HT1080 (cell line): Measurements from ENCODE around the gene LRRC37A3. TPM values are rescaled to one million over a fixed set of nuclear protein-coding genes. Genes with fewer than 3 reads are reported as not detected.
A peak's percentile ranks its signal among the peaks of the same experiment; 100 is the strongest.
"Not testable (repeated sequence)": the region's sequence is repeated elsewhere in the genome, so short reads cannot be mapped to it uniquely, and the experiment has no call there.

Experiments
- DNase-seq: peaks from one replicate; pipeline ENCODE4 v3.0.0-alpha.2; 2015; ENCODE audit warnings: low read depth
- polyA plus RNA-seq, 2 experiments: library from polyadenylated mRNA; depleted of rRNA; stranded (reverse); fragments of >200 nt; gene quantifications; 2 replicates each; pipeline ENCODE4 v1.2.3, GENCODE V29; 2015
- total RNA-seq: library from RNA; depleted of rRNA; stranded (reverse); fragments of >200 nt; shearing (Covaris generic); gene quantifications from 2 replicates; pipeline ENCODE4 v1.2.3, GENCODE V29; 2014; rRNA removed

The LRRC37A3 gene
- 1.3 and 2.0 TPM in 2 replicates for total RNA-seq
- 0.15 and 0.46 TPM in 2 replicates for polyA plus RNA-seq (2015; cell fraction: cytosol; rRNA removed)
- polyA plus RNA-seq (2015; cell fraction: nucleus; rRNA removed), result 2.3 and 4.8 TPM in 2 replicates

DNA sequence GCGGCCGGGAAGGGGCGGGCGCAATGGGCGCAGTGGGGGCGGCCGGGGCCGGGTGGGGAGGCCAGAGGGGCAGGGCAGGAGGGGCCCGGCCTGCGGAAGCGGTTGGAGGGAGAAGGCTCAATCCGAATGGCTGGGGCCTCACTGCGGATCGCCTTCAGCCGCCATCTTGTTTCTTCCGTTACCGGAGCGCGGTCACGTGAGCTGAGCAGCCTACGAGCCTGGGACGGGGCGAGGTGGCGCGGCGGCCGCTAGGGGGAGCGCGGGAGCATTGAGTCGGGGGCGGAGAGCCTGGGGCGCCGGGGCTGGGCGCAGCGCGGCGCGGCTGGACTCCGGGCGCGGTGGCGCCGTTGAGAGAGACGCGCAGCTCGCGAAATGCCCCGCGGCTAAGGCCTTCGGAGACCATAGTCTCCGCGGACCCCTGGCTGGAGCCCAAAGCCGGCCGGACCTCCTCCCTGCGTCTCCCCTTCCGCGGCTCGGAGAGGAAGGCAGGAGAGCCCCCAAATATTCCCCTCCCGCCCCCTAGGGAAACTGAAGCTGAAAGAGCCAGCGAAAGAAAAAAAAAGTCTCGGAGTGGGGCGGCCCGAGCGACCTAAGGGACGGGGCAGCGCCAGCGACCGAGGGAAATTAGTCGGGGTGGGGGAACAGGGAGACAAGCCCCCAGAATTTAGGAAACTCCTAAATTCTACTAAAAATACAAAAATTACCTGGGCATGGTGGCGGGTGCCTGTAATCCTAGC lies at the start of gene LRRC37A3:
LRRC37A3 (minus strand) TSS at position 190 of the 737 bp plus-strand sequence. CDS start 22,221 bp downstream, outside the sequence.
- DNase-seq, result peak; percentile 93

DNA sequence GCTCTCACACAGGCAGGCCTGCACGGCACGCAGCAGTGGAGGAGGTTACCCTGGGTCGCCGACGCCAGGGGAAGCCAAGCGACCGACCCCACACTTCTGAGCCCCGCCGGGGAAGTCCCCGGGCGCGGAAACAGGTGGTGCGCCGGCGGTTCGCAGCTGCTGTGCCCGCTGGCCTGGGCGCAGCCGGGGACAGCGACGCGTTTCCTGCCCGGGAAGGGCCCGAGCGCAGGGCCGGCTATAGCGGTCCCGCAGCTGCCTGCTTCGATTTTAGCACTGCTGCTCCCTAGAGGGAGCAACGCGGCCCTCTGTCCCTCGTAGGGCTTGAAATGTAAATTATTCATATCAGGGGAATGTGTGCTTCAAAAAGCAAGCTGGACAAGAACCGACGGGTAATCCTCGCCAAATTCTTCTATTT lies 46.6 kb upstream of the LRRC37A3 start:
- DNase-seq, result peak; percentile 80

- DNase-seq, result not testable (repeated sequence)
Measured at GRCh38 chr17:64965256-64965872, 46.1 kb upstream of the LRRC37A3 start.

- no peak for DNase-seq
Measured at GRCh38 chr17:64964796-64965195, 45.5 kb upstream of the LRRC37A3 start.

DNA sequence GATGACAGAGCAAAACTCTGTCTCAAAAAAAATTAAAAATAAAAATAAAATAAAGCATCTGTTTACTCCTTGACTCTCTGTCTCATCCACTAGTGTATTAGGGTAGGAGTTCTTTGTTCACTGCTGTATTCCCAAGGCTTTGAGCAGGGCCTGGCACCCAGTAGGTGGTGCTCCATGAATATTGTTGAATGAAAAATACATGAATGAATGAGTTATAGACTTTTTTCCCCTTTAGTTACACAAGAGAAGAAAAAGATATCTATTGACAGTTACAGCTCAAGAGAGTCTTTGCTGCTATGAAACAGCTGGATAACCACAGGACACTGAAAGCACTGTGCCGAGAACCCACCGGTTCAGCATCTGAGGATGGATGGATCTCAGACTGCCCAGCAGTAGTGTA lies 44.5 kb upstream of the LRRC37A3 start:
- not testable (repeated sequence) for DNase-seq

- peak; percentile 63 for DNase-seq
Measured at GRCh38 chr17:64961563-64962378, 42.5 kb upstream of the LRRC37A3 start.

DNA sequence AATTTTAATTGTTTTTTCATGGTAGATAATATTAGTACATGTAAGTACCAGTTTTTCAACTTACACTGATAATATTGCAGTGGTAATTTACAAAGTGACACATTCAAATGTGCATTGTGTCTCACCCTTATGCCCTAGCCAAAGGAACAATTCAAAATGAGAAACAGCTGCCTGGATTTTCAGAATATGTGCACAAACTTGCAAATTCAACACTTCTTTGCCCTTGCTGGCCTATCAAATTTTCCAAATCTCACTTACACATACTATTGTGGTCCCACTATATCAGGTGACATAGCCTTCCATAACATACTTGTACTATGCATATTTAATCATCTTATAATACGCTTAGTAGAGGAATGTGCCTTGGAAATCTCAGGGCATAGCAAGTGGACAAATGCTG lies 32.6 kb upstream of the LRRC37A3 start:
- DNase-seq, result no peak

GRCh38 chr17:64950871-64951270 lies 31.6 kb upstream of the LRRC37A3 start:
- peak; percentile 50 for DNase-seq

DNA sequence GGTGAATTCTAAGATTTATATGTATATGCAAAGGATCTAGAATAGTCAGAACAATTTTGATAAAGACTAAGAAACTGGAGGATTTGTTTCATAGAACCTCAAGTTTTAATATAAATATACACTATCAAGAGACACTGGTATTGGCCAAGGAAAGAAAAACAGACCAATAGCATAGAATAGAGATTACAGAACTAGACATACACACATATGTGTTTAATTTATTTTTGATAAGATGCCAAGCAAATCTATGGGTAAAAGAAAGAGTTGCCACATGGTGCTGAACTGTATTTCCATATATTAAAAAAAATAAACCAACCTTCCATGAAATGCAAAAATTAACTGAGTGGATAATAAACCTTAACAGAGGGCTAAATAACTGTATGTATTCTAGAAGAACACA lies 27.9 kb upstream of the LRRC37A3 start:
- no peak for DNase-seq

GRCh38 chr17:64941761-64942160 lies 22.5 kb upstream of the LRRC37A3 start:
- DNase-seq, result no peak

- DNase-seq, result no peak
Measured at GRCh38 chr17:64941045-64941444, 21.8 kb upstream of the LRRC37A3 start.

DNA sequence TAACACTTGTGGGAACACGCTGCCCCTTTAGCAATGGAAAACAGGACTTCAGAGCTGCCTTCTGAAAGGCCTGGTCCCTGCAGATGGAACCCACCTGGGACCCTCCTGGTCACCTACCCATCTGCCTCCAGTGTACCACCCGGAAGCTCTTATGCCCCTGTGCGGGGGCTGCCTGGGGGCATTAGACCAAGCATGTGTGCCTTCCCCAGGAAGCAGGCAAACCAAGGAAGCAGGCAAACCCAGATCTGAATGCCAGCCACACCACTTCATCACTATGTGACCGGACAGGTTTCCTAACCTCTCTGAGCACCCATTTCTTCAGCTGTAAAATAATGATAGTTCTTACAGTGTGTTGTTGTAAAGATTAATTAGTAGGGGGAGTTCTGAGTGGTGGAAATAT lies 20.8 kb upstream of the LRRC37A3 start:
- DNase-seq, result no peak

DNA sequence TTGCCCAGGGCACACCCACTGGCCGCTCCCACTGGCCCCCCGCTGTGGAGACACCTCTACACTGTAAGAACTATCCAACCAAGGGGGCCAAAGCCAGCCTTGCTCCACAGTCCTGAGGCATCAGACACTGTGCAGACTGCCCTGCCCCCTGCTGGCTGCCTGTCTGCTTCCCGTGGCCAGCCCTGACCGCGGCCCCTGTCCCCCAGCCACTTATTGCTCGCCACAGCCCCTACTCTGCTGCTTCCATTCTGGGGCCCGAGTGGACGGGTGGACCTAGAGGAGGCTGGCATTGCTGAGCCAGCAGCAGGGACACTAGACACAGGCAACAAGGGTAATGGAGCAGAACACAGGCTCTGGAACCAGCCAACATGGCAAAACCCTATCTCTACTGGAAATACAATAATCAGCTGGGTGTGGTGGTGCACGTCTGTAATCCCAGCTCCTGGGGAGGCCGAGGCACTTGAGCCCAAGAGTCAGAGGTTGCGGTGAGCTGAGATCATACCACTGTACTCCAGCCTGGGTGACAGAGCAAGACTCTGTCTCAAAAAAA lies 19.7 kb upstream of the LRRC37A3 start:
- peak; percentile 24 for DNase-seq

GRCh38 chr17:64938290-64938689 lies 19.0 kb upstream of the LRRC37A3 start:
- no peak for DNase-seq

DNA sequence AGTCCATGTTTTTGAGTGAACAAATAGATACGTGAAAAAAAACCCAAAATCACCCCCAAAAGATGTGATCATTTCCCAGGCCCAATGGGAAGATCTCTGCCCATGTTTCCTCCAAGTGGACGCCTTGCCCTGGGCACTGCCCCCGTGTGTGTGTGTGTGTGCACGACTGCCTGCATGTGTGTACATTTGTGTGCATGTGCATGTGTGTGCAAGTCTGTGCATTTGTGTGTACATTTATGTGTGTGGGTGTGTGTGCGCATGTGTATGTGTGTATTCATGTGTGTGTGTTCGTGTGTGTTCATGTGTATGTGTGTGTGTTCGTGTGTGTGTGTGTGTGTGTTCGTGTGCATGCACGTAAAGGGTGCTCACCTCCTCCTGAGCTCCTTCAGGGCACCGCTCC lies 16.8 kb upstream of the LRRC37A3 start:
- no peak for DNase-seq

- not testable (repeated sequence) for DNase-seq
Measured at GRCh38 chr17:64934284-64934778, 15.1 kb upstream of the LRRC37A3 start.

GRCh38 chr17:64932850-64933249 lies 13.6 kb upstream of the LRRC37A3 start:
- DNase-seq, result not testable (repeated sequence)

DNA sequence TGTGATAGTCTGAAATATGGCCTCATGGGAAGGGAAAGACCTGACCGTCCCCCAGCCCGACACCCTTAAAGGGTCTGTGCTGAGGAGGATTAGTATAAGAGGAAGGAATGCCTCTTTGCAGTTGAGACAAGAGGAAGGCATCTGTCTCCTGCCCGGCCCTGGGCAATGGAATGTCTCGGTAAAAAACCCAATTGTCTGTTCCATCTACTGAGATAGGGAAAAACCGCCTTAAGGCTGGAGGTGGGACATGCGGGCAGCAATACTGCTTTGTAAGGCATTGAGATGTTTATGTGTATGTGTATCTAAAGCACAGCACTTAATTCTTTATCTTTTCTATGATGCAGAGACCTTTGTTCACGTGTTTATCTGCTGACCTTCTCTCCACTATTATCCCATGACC lies 11.1 kb upstream of the LRRC37A3 start:
- DNase-seq, result not testable (repeated sequence)

- peak; percentile 90 for DNase-seq
Measured at GRCh38 chr17:64929419-64930209, 10.3 kb upstream of the LRRC37A3 start.

DNA sequence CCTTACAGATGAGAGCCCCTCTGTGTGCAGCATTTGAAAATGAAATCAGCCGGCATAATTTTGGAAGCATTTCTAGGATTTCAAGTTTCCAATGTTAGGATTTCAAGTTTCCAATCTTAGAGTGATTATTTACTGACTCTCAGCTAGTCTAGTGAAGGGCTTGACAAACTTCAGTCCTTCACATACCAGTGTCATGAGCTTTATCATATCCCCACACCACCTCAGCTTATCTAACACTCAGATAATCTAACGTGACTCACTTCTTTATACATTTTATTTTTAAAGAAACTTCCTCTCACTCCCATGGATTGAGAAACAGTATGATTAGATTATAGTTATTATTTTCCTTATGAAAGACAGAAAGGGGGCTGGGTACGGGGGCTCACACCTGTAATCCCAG lies 9.4 kb upstream of the LRRC37A3 start:
- DNase-seq, result not testable (repeated sequence)
